Stimulated activated CD8-positive, alpha-beta memory T cell treated with anti-CD3 and anti-CD28 coated beads, Interleukin-15, amount 100 ng/mL, for 1 hour (primary cell): ENCODE measurements around the gene LSP1.
"Not testable (repeated sequence)": the region's sequence is repeated elsewhere in the genome, so short reads cannot be mapped to it uniquely, and the experiment has no call there.

Experiments used
- DNase-seq: peaks from one replicate; pipeline ENCODE4 v3.0.0-alpha.2; 2020; ENCODE audit warnings: low read depth

Gene LSP1

DNA sequence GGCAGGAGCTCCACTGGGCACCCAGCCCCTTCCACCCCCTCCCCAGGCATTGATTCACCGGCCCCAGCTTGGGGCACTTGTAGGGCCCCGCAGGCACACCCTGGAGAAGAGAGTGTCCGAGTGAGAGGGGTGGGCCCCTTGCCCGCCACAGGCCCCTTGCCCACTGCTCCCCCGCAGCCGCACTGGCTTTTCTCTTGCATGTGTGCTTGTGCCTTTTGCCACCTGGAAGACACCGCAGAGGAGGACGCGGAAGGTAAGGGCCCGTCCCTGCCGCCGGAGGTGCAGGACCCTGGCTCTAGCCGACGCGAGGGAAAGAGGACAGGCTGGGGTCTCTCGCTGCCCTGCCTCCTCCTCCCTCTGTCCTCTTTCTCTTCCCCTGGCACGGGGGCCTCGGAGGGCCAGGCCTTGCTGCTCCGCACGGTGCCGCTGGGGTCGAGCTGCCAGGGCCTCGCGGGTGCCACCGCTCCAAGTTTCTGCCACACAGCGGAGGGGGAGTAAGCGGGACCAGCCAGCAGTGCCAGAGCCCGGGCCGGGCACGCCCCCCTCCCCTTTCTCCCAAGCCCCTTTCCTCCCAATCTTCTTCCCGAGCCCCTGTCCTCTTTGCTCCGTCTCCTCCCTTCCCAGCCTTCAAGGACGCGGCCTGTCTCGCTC is 76.1 kb downstream of the LSP1 start:
- DNase-seq: no peak

DNA sequence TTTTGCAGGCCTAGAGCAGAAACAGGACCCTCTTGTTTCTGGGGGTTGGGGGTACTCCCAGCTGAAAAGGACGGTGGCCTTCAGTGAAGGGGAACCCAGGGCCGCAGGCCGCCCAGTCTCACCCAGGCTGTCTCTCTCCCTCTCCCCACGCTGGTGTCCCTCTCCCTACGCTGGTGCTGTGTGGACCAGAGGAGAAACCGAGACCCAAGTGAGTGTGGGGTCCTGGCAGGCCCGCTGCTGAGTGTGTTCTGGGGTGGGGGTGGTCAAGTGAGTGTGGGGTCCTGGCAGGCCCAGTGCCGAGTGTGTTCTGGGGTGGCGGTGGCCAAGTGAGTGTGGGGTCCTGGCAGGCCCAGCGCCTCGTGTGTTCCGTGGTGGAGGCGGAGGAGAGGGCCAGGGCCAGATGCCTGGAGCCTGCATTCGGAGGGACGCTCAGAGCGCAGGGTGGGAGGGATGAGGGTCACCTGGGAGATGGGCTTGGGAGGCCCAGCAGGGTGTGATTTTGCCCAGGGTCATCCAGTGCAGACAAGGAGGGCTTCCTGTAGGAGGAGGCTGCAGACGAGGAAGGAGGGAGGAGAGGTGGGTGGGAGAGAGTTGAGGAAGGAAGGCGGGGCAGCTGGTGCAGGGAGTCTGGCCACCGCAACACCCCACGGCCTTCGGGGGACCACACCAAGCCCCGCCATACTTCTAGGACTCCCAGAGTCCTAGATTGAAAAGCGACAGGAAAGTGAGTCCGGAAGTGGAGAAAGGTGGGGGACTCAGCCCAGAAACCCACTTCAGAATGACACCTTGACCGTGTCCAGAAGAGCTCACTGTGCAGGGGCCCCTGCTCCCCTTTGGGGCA is 77.0 kb downstream of the LSP1 start:
- no peak for DNase-seq

DNA sequence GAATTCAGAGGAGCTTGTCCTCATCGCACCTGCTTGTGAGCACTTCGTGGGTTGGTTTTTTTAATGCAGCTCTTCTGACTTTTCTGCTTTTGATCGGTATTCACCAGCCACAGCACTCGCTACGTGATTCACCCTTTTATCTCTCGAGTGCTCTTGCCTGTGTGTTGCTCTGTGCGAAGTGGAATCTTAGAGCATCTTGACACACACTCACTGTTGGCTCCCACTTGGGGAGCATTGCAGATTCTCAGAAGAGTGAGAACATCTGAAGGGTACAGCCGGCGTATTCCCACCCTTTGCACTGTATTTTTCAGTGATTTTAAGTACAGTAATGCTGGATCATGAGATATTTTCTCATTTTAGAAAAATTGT is 77.6 kb downstream of the LSP1 start:
- no peak for DNase-seq

GRCh38 chr11:1931341-1932104 is 78.6 kb downstream of the LSP1 start:
- no peak for DNase-seq

DNA sequence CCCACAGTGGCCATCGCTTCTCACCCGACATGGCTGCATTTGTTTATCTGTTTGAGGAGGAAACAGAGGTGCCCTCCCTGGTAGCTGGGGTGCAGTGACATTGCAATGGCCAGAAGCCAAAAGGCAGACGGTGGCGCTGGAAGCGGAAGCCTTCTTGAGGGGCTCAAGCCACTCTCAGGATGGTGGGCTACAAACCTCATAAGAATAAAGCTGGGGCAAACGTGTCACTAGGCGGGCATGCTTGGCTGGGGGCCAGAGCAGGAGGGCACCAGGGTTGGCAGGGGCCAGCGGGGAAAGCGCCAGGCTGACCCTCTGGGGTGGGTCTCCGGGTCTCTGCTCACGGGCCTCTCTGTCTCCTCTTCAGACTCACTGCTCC is 79.2 kb downstream of the LSP1 start:
- DNase-seq: no peak

GRCh38 chr11:1932681-1933080 is 79.8 kb downstream of the LSP1 start:
- DNase-seq: no peak

GRCh38 chr11:1933416-1934334 is 80.8 kb downstream of the LSP1 start:
- DNase-seq: no peak

- no peak for DNase-seq
These were observed 81.7 kb downstream of the LSP1 start for GRCh38 chr11:1934335-1935155.

DNA sequence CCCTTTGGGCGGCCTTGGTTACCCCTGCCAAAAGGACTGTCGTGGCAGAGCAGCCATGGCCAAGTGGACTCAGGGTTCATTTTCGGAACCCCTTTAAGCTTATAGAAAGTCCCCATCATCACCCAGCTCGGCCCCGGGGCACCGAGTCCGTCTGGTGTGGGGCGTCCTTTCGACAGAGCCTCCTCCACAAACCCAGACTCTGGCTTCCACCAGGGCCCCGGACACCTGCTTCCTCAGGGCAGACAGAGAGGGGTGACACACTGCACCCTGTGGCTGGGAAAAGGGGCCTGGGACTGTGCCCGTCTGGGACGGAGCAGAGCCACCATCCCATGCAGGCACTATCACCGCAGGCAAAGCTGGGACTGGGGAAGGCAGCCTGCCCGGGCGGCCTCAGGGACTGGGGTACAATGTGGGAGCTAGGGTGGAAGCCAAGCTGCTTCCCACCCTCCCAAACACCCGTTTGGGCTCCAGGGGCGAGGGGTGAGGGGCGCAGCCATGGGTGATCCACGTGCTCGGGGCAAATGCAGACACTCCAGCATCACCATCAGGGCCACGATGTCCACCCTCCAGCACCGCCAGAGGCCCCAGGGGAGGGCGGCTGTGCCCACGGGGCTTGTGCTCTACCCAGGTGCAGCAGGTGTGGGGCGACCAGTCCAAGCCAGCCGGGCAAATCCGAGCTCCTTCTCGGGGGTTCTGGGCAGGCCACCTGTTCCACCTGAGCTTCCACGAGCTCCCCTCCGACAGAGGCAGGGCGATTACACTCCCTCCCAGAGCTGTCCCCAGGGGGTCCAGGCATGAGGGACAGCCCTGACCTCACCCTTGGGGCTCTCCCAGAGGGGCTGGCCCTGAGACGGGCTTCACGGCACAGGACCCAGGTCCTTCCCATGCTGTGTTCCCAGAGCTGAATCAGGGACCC is 82.5 kb downstream of the LSP1 start:
- no peak for DNase-seq

- DNase-seq: no peak
These were observed 83.3 kb downstream of the LSP1 start for GRCh38 chr11:1936072-1936780.

GRCh38 chr11:1936781-1937615 is 84.1 kb downstream of the LSP1 start:
- DNase-seq: no peak

- no peak for DNase-seq
These were observed 84.9 kb downstream of the LSP1 start for GRCh38 chr11:1937616-1938342.

DNA sequence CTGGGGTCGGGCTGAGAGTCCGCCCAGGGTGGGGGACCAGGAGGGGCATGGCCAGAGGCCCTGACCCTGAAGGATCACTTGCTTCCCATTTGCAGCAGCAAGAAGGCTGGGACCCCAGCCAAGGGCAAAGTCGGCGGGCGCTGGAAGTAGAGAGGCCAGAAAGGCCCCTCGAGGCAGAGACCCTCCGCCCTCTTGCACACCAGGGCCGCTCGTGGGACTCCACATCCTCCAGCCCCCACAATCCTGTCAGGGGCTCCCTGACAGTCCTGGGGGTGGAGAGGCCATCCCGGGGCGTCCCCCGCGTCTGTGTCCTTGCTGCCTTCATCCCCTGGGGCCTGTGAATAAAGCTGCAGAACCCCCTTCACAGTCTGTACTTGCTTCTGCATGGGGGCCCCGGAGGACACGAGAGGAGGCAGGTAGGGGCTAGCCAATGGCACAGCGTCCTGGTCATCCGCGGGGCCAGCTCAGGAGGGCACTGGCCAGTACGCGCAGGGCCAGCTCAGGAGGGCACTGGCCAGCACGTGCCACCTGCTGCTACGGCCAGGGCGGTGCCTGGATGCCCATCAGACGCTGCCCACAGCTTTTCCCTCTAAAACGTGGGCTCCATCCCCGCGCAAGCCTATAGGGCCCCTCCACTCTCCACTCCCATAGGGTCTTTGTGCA is 85.6 kb downstream of the LSP1 start:
- no peak for DNase-seq

GRCh38 chr11:1939006-1939625 is 86.2 kb downstream of the LSP1 start:
- DNase-seq: no peak

- not testable (repeated sequence) for DNase-seq
These were observed 86.9 kb downstream of the LSP1 start for GRCh38 chr11:1939788-1940187.
